Measurements from ENCODE around the gene PITPNB.

Gene PITPNB

DNA sequence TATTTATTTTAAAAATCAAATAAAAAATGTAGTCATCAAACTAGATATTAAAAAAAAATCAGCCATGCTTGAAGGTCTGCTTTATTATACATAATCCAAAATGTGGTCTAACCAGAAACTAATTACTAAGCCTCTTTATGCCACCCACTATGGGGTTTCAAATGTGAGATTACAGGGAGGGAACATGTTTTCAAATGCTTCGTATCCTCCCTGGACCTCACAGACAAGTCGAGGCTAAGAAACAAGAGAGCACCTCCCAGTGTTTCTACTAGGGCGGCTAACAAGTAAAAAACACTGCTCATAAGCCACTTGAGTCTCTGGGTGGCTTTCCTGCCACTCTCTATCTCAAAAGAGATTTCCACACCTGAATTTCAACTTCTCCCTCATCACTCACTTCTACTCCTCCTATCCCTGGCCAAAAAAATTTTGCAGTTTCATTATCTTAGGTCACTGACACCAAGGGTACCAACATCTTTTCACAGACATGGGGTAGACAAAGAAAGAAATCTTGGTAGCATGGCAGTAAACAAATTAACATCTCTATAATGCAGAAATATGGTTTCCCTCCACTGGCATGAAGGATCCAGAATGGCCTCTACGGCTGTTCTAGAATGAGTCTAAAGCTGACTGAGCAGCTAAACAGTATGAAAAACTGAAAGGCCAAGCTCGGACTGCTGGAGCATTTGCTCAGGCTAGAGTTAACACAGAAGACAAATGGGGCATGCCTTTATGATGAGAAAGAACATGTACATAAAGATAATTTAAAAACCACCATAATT lies 50.9 kb downstream of the PITPNB start:
- H3K4me1 ChIP-seq (ENCODE audit: insufficient read depth, insufficient read length): no peaks in the 10 kb centered on the region
- no peak for TF ChIP-seq ZNF274 (IDR thresholded peaks at IDR 0.05; ENCODE audit: low read depth, low read length)
- TF ChIP-seq SUZ12 (IDR thresholded peaks at IDR 0.05; ENCODE audit: extremely low read depth, insufficient read depth, insufficient read length): no peak
- TF ChIP-seq YY1 (IDR thresholded peaks at IDR 0.05; ENCODE audit: insufficient read depth, insufficient read length): no peak

GRCh38 chr22:27867085-27867952 lies 51.7 kb downstream of the PITPNB start:
- H3K4me1 ChIP-seq (ENCODE audit: insufficient read depth, insufficient read length): no peaks in the 10 kb centered on the region
- peaks cover 32% of the 10 kb centered on the region for H3K36me3 ChIP-seq (ENCODE audit: insufficient read depth, insufficient read length, low read length)
- no peaks in the 10 kb centered on the region for H3K9me3 ChIP-seq (ENCODE audit: insufficient read depth, low read length)
- no peaks in the 10 kb centered on the region for H3K27me3 ChIP-seq (ENCODE audit: insufficient read depth, insufficient read length)
- no peak overlapping the region for H3K9ac ChIP-seq (ENCODE audit: insufficient read length, low read depth)
- H3K4me3 ChIP-seq (ENCODE audit: insufficient read length, low read depth): no peak overlapping the region
- TF ChIP-seq SUZ12 (IDR thresholded peaks at IDR 0.05; ENCODE audit: extremely low read depth, insufficient read depth, insufficient read length): no peak
- no peak for TF ChIP-seq YY1 (IDR thresholded peaks at IDR 0.05; ENCODE audit: insufficient read depth, insufficient read length)
- TF ChIP-seq ZNF274 (IDR thresholded peaks at IDR 0.05; ENCODE audit: low read depth, low read length): no peak
- no peak for DNase-seq (ENCODE audit: low read depth, low spot score)

More for the DNA sequence above, 50.9 kb downstream of the PITPNB start:
- DNase-seq (ENCODE audit: low read depth, low spot score): no peak
- Histone ChIP-seq H3K9ac (ENCODE audit: insufficient read length, low read depth) (no peak overlapping the region), H3K4me3 (ENCODE audit: insufficient read length, low read depth) (no peak overlapping the region), H3K36me3 (ENCODE audit: insufficient read depth, insufficient read length, low read length) (peaks cover 33% of the 10 kb centered on the region), H3K27me3 (ENCODE audit: insufficient read depth, insufficient read length) (no peaks in the 10 kb centered on the region), H3K9me3 (ENCODE audit: insufficient read depth, low read length) (no peaks in the 10 kb centered on the region)

GRCh38 chr22:27866135-27867084 lies 52.6 kb downstream of the PITPNB start:
- no peak for TF ChIP-seq SUZ12 (IDR thresholded peaks at IDR 0.05; ENCODE audit: extremely low read depth, insufficient read depth, insufficient read length)
- no peak overlapping the region for H3K9ac ChIP-seq (ENCODE audit: insufficient read length, low read depth)
- no peak overlapping the region for H3K4me3 ChIP-seq (ENCODE audit: insufficient read length, low read depth)
- peaks cover 37% of the 10 kb centered on the region for H3K36me3 ChIP-seq (ENCODE audit: insufficient read depth, insufficient read length, low read length)
- no peaks in the 10 kb centered on the region for H3K9me3 ChIP-seq (ENCODE audit: insufficient read depth, low read length)
- H3K4me1 ChIP-seq (ENCODE audit: insufficient read depth, insufficient read length): no peaks in the 10 kb centered on the region
- DNase-seq (ENCODE audit: low read depth, low spot score): no peak
- H3K27me3 ChIP-seq (ENCODE audit: insufficient read depth, insufficient read length): no peaks in the 10 kb centered on the region

DNA sequence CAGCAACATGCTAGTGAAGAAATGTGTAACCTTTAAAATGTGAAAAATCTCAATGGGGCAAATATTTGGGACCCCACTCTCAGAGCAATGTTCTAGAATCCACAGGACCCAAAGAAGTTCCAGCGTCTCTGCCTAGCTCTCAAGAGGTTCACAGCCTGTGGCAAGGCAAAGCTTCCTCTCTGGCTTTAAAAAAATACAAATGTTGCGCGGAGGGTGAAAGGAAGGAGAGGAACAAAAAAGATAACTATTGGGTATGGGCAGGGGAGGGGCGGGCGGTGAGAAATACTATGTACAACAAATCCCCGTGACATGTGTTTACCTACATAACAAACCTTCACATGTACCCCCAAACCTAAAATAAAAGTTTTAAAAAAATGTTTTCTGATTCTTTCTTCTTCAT lies 53.6 kb downstream of the PITPNB start:
- no peak overlapping the region for H3K4me3 ChIP-seq (ENCODE audit: insufficient read length, low read depth)

DNA sequence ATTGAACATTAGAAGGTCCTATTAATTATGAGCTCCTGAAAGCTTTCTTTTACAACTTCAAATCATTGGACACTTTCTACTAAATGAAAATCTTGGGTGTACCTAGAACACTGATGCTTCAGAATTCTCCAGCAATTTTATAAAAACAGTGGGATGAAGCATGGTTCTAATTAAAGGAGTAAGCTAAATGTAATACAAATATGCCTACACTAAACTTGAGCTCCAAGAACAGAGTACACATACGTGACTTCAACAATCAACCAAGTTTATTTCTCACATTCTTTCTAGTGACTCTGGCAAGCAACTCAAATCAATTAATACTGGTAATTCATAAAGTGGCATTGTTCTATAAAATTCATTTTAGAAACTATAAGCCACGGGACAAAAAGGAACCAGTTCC lies 55.5 kb downstream of the PITPNB start:
- no peaks in the 10 kb centered on the region for H3K27me3 ChIP-seq (ENCODE audit: insufficient read depth, insufficient read length)
- TF ChIP-seq ZNF274 (IDR thresholded peaks at IDR 0.05; ENCODE audit: low read depth, low read length) (no peak), SUZ12 (IDR thresholded peaks at IDR 0.05; ENCODE audit: extremely low read depth, insufficient read depth, insufficient read length) (no peak), YY1 (IDR thresholded peaks at IDR 0.05; ENCODE audit: insufficient read depth, insufficient read length) (no peak)
- no peak overlapping the region for H3K9ac ChIP-seq (ENCODE audit: insufficient read length, low read depth)
- no peak overlapping the region for H3K4me3 ChIP-seq (ENCODE audit: insufficient read length, low read depth)
- H3K36me3 ChIP-seq (ENCODE audit: insufficient read depth, insufficient read length, low read length): peaks cover 38% of the 10 kb centered on the region
- H3K4me1 ChIP-seq (ENCODE audit: insufficient read depth, insufficient read length): no peaks in the 10 kb centered on the region
- no peak for DNase-seq (ENCODE audit: low read depth, low spot score)
- H3K9me3 ChIP-seq (ENCODE audit: insufficient read depth, low read length): no peaks in the 10 kb centered on the region

More for the DNA sequence above, 53.6 kb downstream of the PITPNB start:
- TF ChIP-seq YY1 (IDR thresholded peaks at IDR 0.05; ENCODE audit: insufficient read depth, insufficient read length): no peak
- TF ChIP-seq ZNF274 (IDR thresholded peaks at IDR 0.05; ENCODE audit: low read depth, low read length): no peak
- TF ChIP-seq SUZ12 (IDR thresholded peaks at IDR 0.05; ENCODE audit: extremely low read depth, insufficient read depth, insufficient read length): no peak
- no peaks in the 10 kb centered on the region for H3K9me3 ChIP-seq (ENCODE audit: insufficient read depth, low read length)
- no peak overlapping the region for H3K9ac ChIP-seq (ENCODE audit: insufficient read length, low read depth)
- H3K36me3 ChIP-seq (ENCODE audit: insufficient read depth, insufficient read length, low read length): peaks cover 32% of the 10 kb centered on the region
- no peaks in the 10 kb centered on the region for H3K4me1 ChIP-seq (ENCODE audit: insufficient read depth, insufficient read length)
- DNase-seq (ENCODE audit: low read depth, low spot score): no peak
- no peaks in the 10 kb centered on the region for H3K27me3 ChIP-seq (ENCODE audit: insufficient read depth, insufficient read length)

- H3K4me1 ChIP-seq (ENCODE audit: insufficient read depth, insufficient read length): no peaks in the 10 kb centered on the region
- no peak for TF ChIP-seq YY1 (IDR thresholded peaks at IDR 0.05; ENCODE audit: insufficient read depth, insufficient read length)
- no peak for TF ChIP-seq ZNF274 (IDR thresholded peaks at IDR 0.05; ENCODE audit: low read depth, low read length)
- no peak for TF ChIP-seq SUZ12 (IDR thresholded peaks at IDR 0.05; ENCODE audit: extremely low read depth, insufficient read depth, insufficient read length)
- H3K27me3 ChIP-seq (ENCODE audit: insufficient read depth, insufficient read length): no peaks in the 10 kb centered on the region
- DNase-seq (ENCODE audit: low read depth, low spot score): no peak
- H3K36me3 ChIP-seq (ENCODE audit: insufficient read depth, insufficient read length, low read length): peaks cover 38% of the 10 kb centered on the region
- no peaks in the 10 kb centered on the region for H3K9me3 ChIP-seq (ENCODE audit: insufficient read depth, low read length)
- no peak overlapping the region for H3K4me3 ChIP-seq (ENCODE audit: insufficient read length, low read depth)
- no peak overlapping the region for H3K9ac ChIP-seq (ENCODE audit: insufficient read length, low read depth)
These were observed 56.1 kb downstream of the PITPNB start for GRCh38 chr22:27863001-27863400.

Measured in NT2/D1 (cell line).